HepG2 (cell line): Measurements from ENCODE around the gene HNRNPUL1. TPM values are rescaled to one million over a fixed set of nuclear protein-coding genes. Genes with fewer than 3 reads are reported as not detected.

ENCODE experiments used
- ATM ChIP-seq: fragments of 450-650 bp; IDR thresholded peaks from 2 replicates; pipeline ENCODE4 v1.7.1; 2017; ENCODE audit warnings: mild to moderate bottlenecking, borderline replicate concordance
- BCL6 ChIP-seq: IDR thresholded peaks from 2 replicates; pipeline ENCODE4 v1.6.1; 2016; ENCODE audit warnings: missing genetic modification reagents, missing compliant biosample characterization
- MIXL1 ChIP-seq: IDR thresholded peaks from 2 replicates; pipeline ENCODE4 v1.6.1; 2016
- MTA1 ChIP-seq: sonication (generic); formaldehyde crosslinking; IDR thresholded peaks from 2 replicates; pipeline ENCODE4 v1.4.0; 2020; ENCODE audit warnings: missing genetic modification reagents, mild to moderate bottlenecking, borderline replicate concordance
- NAIF1 ChIP-seq: sonication (generic); formaldehyde crosslinking; IDR thresholded peaks from 2 replicates; pipeline ENCODE4 v1.5.0; 2020; ENCODE audit warnings: mild to moderate bottlenecking, missing genetic modification reagents, borderline replicate concordance
- PAX8 ChIP-seq: sonication (generic); formaldehyde crosslinking; IDR thresholded peaks from 2 replicates; pipeline ENCODE4 v1.8.0; 2022; ENCODE audit warnings: mild to moderate bottlenecking, missing genetic modification reagents, borderline replicate concordance
- RORA ChIP-seq: sonication (generic); formaldehyde crosslinking; IDR thresholded peaks from 2 replicates; pipeline ENCODE4 v1.5.0; 2020; ENCODE audit warnings: mild to moderate bottlenecking, missing genetic modification reagents, moderate library complexity
- SCMH1 ChIP-seq: sonication (generic); formaldehyde crosslinking; IDR thresholded peaks from 2 replicates; pipeline ENCODE4 v1.9.0; 2021; ENCODE audit warnings: missing genetic modification reagents, mild to moderate bottlenecking, borderline replicate concordance
- SNAPC2 ChIP-seq: sonication (generic); formaldehyde crosslinking; IDR thresholded peaks from 2 replicates; pipeline ENCODE4 v1.8.1; 2022; ENCODE audit warnings: mild to moderate bottlenecking, missing genetic modification reagents
- SRSF4 ChIP-seq: fragments of 200-400 bp; formaldehyde crosslinking; IDR thresholded peaks from one replicate; pipeline ENCODE4 v1.6.1; 2018; ENCODE audit warnings: mild to moderate bottlenecking, low read depth, low read length, moderate library complexity; ENCODE audit not compliant: poor library complexity, severe bottlenecking
- YEATS4 ChIP-seq: sonication (generic); formaldehyde crosslinking; IDR thresholded peaks from 2 replicates; pipeline ENCODE4 v1.4.0; 2020; ENCODE audit warnings: missing genetic modification reagents, borderline replicate concordance
- ZBTB21 ChIP-seq: sonication (generic); formaldehyde crosslinking; IDR thresholded peaks from 2 replicates; pipeline ENCODE4 v1.4.0; 2020; ENCODE audit warnings: missing genetic modification reagents
- ZBTB42 ChIP-seq: sonication (generic); formaldehyde crosslinking; IDR thresholded peaks from 2 replicates; pipeline ENCODE4 v1.5.0; 2020; ENCODE audit warnings: mild to moderate bottlenecking, missing genetic modification reagents
- ZNF138 ChIP-seq: sonication (generic); formaldehyde crosslinking; IDR thresholded peaks from 2 replicates; pipeline ENCODE4 v1.5.0; 2020; ENCODE audit warnings: mild to moderate bottlenecking, low read depth, missing genetic modification reagents
- ZNF3 ChIP-seq: IDR thresholded peaks from 2 replicates; pipeline ENCODE4 v1.7.0; 2017; ENCODE audit warnings: inconsistent platforms
- ZNF616 ChIP-seq: sonication (generic); formaldehyde crosslinking; IDR thresholded peaks from 2 replicates; pipeline ENCODE4 v1.5.0; 2020; ENCODE audit warnings: low read depth, mild to moderate bottlenecking, missing genetic modification reagents
- ZNF777 ChIP-seq: sonication (generic); formaldehyde crosslinking; IDR thresholded peaks from 2 replicates; pipeline ENCODE4 v1.4.0; 2020; ENCODE audit warnings: missing genetic modification reagents
- ZSCAN12 ChIP-seq: sonication (generic); formaldehyde crosslinking; IDR thresholded peaks from 2 replicates; pipeline ENCODE4 v1.9.0; 2021; ENCODE audit warnings: mild to moderate bottlenecking, missing genetic modification reagents
- polyA plus RNA-seq, 8 experiments: library from polyadenylated mRNA; depleted of rRNA in 3 of 8; stranded (reverse) in 7 of 8; unstranded in 1 of 8; fragments of >200 nt; fragmentation: Illumina TruSeq in 4 of 8; extraction: Trizol in 4 of 8; gene quantifications; 2 replicates each; pipeline versions ENCODE4 v1.2.1 to v1.2.3, GENCODE V29; 2011 to 2016; ENCODE audit warnings: low read depth in 4 of 8, missing spikeins in 1 of 8, mixed read lengths in 1 of 8; ENCODE audit not compliant: insufficient read depth in 1 of 8
- total RNA-seq, 5 experiments: library from RNA; depleted of rRNA; stranded (reverse); fragments of >200 nt; fragmentation: Illumina TruSeq; extraction: Trizol; gene quantifications; 2 replicates each; pipeline ENCODE4 v1.2.3, GENCODE V29; 2016; ENCODE audit warnings: low read depth in 1 of 5
- TF ChIP-seq, protein P1 (sequence below): sonication (generic); formaldehyde crosslinking; IDR thresholded peaks from 2 replicates; pipeline ENCODE4 v1.4.0; 2020; ENCODE audit warnings: missing genetic modification reagents; ENCODE audit errors: not compliant biosample characterization
- TF ChIP-seq, protein P2 (sequence below): sonication (generic); formaldehyde crosslinking; IDR thresholded peaks from 2 replicates; pipeline ENCODE4 v1.5.1; 2020; ENCODE audit warnings: mild to moderate bottlenecking, missing genetic modification reagents, borderline replicate concordance
- TF ChIP-seq, protein P3 (sequence below): sonication (generic); formaldehyde crosslinking; IDR thresholded peaks from 2 replicates; pipeline ENCODE4 v1.4.0; 2020; ENCODE audit warnings: missing genetic modification reagents
- TF ChIP-seq, protein P4 (sequence below): sonication (generic); formaldehyde crosslinking; IDR thresholded peaks from 2 replicates; pipeline ENCODE4 v1.4.0; 2020; ENCODE audit warnings: mild to moderate bottlenecking, missing genetic modification reagents
- TF ChIP-seq, protein P5 (sequence below): sonication (generic); formaldehyde crosslinking; conservative IDR thresholded peaks from 2 replicates; pipeline ENCODE4 v1.8.0; 2022; ENCODE audit warnings: missing genetic modification reagents

HNRNPUL1 gene
- total and polyA plus RNA-seq, 2 of the 13 experiments (the other 11 are each of a cell fraction or from before 2014, with no cell fraction given) = 30.9 to 81.7 TPM

DNA sequence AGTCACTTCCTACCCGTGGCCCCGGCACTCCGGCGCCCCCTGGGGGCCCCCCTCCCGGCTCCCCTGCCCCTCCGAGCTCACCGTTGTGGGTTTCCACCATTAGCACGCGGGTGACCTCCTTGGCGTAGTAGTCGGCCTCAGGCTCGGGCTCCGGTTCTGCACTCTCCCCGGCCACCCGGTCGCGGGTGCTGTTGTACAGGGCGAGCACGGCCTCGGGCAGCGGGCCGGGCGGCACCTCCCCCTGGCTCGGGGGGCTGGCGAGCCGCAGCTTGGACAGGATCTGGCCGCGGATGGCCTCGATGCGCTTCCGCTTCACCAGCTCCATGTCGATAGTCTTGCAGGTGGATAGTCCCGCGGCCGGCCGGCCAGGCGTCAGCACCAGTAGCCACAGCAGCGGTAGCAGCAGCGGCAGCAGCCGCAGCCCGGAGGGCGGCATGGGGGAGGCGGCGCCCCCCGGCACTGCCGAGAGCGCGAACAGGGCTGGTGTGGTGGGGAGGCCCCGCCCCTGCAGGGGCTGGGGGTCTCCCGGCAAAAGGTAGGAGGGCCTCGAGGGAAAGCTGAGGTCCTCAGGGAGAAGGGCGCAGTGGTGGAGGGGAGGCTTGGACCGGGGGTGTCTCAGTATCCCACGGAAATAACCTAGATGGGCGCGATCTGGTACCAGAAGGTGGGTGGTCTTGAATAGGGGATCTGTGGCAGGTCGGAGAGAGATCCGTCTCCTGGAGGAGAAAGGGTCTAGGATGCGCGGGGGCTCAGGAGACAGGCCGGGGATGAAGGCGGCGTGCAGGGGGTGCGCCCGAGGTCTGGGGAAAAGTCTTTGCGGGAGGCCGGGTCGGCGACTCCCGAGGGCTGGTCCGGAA lies 88.7 kb downstream of the HNRNPUL1 start (continued):
- TF ChIP-seq, protein P1, sequence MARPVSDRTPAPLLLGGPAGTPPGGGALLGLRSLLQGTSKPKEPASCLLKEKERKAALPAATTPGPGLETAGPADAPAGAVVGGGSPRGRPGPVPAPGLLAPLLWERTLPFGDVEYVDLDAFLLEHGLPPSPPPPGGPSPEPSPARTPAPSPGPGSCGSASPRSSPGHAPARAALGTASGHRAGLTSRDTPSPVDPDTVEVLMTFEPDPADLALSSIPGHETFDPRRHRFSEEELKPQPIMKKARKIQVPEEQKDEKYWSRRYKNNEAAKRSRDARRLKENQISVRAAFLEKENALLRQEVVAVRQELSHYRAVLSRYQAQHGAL (CRISPR knock-in tag) = peak; percentile 33
- TF ChIP-seq, protein P2, sequence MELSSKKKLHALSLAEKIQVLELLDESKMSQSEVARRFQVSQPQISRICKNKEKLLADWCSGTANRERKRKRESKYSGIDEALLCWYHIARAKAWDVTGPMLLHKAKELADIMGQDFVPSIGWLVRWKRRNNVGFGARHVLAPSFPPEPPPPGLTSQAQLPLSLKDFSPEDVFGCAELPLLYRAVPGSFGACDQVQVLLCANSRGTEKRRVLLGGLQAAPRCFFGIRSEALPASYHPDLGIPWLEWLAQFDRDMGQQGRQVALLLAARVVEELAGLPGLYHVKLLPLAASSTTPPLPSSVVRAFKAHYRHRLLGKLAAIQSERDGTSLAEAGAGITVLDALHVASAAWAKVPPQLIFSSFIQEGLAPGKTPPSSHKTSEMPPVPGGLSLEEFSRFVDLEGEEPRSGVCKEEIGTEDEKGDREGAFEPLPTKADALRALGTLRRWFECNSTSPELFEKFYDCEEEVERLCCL = no peak
- TF ChIP-seq ZBTB42 (CRISPR knock-in tag) = no peak
- TF ChIP-seq BCL6 (CRISPR knock-in tag) = 0 out of 2 replicates have a peak, but pooled peaks have one; percentile 23
- TF ChIP-seq, protein P3, sequence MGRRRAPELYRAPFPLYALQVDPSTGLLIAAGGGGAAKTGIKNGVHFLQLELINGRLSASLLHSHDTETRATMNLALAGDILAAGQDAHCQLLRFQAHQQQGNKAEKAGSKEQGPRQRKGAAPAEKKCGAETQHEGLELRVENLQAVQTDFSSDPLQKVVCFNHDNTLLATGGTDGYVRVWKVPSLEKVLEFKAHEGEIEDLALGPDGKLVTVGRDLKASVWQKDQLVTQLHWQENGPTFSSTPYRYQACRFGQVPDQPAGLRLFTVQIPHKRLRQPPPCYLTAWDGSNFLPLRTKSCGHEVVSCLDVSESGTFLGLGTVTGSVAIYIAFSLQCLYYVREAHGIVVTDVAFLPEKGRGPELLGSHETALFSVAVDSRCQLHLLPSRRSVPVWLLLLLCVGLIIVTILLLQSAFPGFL (CRISPR knock-in tag) = no peak
- TF ChIP-seq ZNF777 (CRISPR knock-in tag) = no peak
- no peak for TF ChIP-seq SRSF4
- no peak for TF ChIP-seq SNAPC2 (CRISPR knock-in tag)
- TF ChIP-seq ZNF138 (CRISPR knock-in tag) = no peak
- TF ChIP-seq, protein P4, sequence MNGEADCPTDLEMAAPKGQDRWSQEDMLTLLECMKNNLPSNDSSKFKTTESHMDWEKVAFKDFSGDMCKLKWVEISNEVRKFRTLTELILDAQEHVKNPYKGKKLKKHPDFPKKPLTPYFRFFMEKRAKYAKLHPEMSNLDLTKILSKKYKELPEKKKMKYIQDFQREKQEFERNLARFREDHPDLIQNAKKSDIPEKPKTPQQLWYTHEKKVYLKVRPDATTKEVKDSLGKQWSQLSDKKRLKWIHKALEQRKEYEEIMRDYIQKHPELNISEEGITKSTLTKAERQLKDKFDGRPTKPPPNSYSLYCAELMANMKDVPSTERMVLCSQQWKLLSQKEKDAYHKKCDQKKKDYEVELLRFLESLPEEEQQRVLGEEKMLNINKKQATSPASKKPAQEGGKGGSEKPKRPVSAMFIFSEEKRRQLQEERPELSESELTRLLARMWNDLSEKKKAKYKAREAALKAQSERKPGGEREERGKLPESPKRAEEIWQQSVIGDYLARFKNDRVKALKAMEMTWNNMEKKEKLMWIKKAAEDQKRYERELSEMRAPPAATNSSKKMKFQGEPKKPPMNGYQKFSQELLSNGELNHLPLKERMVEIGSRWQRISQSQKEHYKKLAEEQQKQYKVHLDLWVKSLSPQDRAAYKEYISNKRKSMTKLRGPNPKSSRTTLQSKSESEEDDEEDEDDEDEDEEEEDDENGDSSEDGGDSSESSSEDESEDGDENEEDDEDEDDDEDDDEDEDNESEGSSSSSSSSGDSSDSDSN (CRISPR knock-in tag) = peak; percentile 84
- TF ChIP-seq NAIF1 (CRISPR knock-in tag) = no peak
- peak; percentile 74; the same call in 1 of the 2 replicates for TF ChIP-seq ZNF616
- TF ChIP-seq ATM = no peak
- TF ChIP-seq, protein P5, sequence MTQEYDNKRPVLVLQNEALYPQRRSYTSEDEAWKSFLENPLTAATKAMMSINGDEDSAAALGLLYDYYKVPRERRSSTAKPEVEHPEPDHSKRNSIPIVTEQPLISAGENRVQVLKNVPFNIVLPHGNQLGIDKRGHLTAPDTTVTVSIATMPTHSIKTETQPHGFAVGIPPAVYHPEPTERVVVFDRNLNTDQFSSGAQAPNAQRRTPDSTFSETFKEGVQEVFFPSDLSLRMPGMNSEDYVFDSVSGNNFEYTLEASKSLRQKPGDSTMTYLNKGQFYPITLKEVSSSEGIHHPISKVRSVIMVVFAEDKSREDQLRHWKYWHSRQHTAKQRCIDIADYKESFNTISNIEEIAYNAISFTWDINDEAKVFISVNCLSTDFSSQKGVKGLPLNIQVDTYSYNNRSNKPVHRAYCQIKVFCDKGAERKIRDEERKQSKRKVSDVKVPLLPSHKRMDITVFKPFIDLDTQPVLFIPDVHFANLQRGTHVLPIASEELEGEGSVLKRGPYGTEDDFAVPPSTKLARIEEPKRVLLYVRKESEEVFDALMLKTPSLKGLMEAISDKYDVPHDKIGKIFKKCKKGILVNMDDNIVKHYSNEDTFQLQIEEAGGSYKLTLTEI (CRISPR knock-in tag) = no peak
- TF ChIP-seq MTA1 (CRISPR knock-in tag) = peak; percentile 65; the same call in 1 of the 2 replicates
- TF ChIP-seq RORA = no peak
- TF ChIP-seq ZNF3 (CRISPR knock-in tag) = 0 out of 2 replicates have a peak, but pooled peaks have one; percentile 23
- no peak for TF ChIP-seq MIXL1 (CRISPR knock-in tag)
- TF ChIP-seq SCMH1 (CRISPR knock-in tag) = no peak
- TF ChIP-seq PAX8 (CRISPR knock-in tag) = no peak
- peak; percentile 72 for TF ChIP-seq YEATS4 (CRISPR knock-in tag)
- no peak for TF ChIP-seq ZBTB21 (CRISPR knock-in tag)
- TF ChIP-seq ZSCAN12 (CRISPR knock-in tag) = no peak
